ENCODE data around the gene YTHDC1. TPM values are rescaled to one million over a fixed set of nuclear protein-coding genes. Genes with fewer than 3 reads are reported as not detected.

Gene YTHDC1
- total RNA-seq, 1 donor from 2014 or later = 61.7 TPM

GRCh38 chr4:68359508-68359907 is 9.6 kb upstream of the YTHDC1 start:
- DNase-seq (ENCODE audit: low spot score) = no peak

GRCh38 chr4:68358988-68359387 is 9.1 kb upstream of the YTHDC1 start:
- DNase-seq (ENCODE audit: low spot score) = no peak

- DNase-seq (ENCODE audit: low spot score) = no peak
Measured at GRCh38 chr4:68352791-68353190, 2.9 kb upstream of the YTHDC1 start.

GRCh38 chr4:68349279-68349648 is 626 bp downstream of the YTHDC1 start:
- no peak for DNase-seq (ENCODE audit: low spot score)

- DNase-seq (ENCODE audit: low spot score) = no peak
Measured at GRCh38 chr4:68348577-68348976, 1.3 kb downstream of the YTHDC1 start.

GRCh38 chr4:68347845-68348244 is 2.0 kb downstream of the YTHDC1 start:
- no peak for DNase-seq (ENCODE audit: low spot score)

- DNase-seq (ENCODE audit: low spot score) = no peak
Measured at GRCh38 chr4:68346461-68346860, 3.4 kb downstream of the YTHDC1 start.

GRCh38 chr4:68344785-68345184 is 5.1 kb downstream of the YTHDC1 start:
- no peak for DNase-seq (ENCODE audit: low spot score)

- no peak for DNase-seq (ENCODE audit: low spot score)
Measured at GRCh38 chr4:68344049-68344448, 5.8 kb downstream of the YTHDC1 start.

- DNase-seq (ENCODE audit: low spot score) = no peak
Measured at GRCh38 chr4:68342134-68342533, 7.8 kb downstream of the YTHDC1 start.

GRCh38 chr4:68338625-68339024 is 11.3 kb downstream of the YTHDC1 start:
- DNase-seq (ENCODE audit: low spot score) = no peak

GRCh38 chr4:68337522-68337921 is 12.4 kb downstream of the YTHDC1 start:
- DNase-seq (ENCODE audit: low spot score) = no peak

- no peak for DNase-seq (ENCODE audit: low spot score)
Measured at GRCh38 chr4:68337004-68337403, 12.9 kb downstream of the YTHDC1 start.

- DNase-seq (ENCODE audit: low spot score) = no peak
Measured at GRCh38 chr4:68336530-68336929, 13.4 kb downstream of the YTHDC1 start.

- DNase-seq (ENCODE audit: low spot score) = no peak
Measured at GRCh38 chr4:68326141-68326540, 23.7 kb downstream of the YTHDC1 start.

- no peak for DNase-seq (ENCODE audit: low spot score)
Measured at GRCh38 chr4:68324519-68325262, 25.2 kb downstream of the YTHDC1 start.

- DNase-seq (ENCODE audit: low spot score) = no peak
Measured at GRCh38 chr4:68319040-68319439, 30.9 kb downstream of the YTHDC1 start.

GRCh38 chr4:68316193-68316969 is 33.5 kb downstream of the YTHDC1 start:
- no peak for DNase-seq (ENCODE audit: low spot score)

GRCh38 chr4:68310651-68311247 is 39.1 kb downstream of the YTHDC1 start:
- no peak for DNase-seq (ENCODE audit: low spot score)

GRCh38 chr4:68304731-68305130 is 45.2 kb downstream of the YTHDC1 start:
- DNase-seq (ENCODE audit: low spot score) = no peak

- DNase-seq (ENCODE audit: low spot score) = no peak
Measured at GRCh38 chr4:68299492-68300457, 50.1 kb downstream of the YTHDC1 start.
